Neuronal stem cell (in vitro differentiated cells): ENCODE measurements around the gene GMPS.
"Not testable (repeated sequence)": the region's sequence is repeated elsewhere in the genome, so short reads cannot be mapped to it uniquely, and the experiment has no call there.

ENCODE experiments used
- DNase-seq: peaks from one replicate; pipeline ENCODE4 v3.0.0-alpha.2; 2013; ENCODE audit warnings: low spot score
- H2AFZ ChIP-seq: one replicate; pipeline ENCODE4 v1.6.1; 2013; ENCODE audit warnings: mild to moderate bottlenecking, low read length, inconsistent platforms
- H2AK5ac ChIP-seq: 2 replicates; pipeline ENCODE4 v1.6.1; 2013; ENCODE audit warnings: low read depth, mild to moderate bottlenecking, inconsistent platforms, low read length, moderate library complexity, mixed read lengths
- H2BK120ac ChIP-seq: 2 replicates; pipeline ENCODE4 v1.6.1; 2013; ENCODE audit warnings: low read depth, mild to moderate bottlenecking, inconsistent platforms, low read length, moderate library complexity, mixed read lengths
- H2BK12ac ChIP-seq: one replicate; pipeline ENCODE4 v1.6.1; 2013; ENCODE audit warnings: low read length, inconsistent platforms
- H2BK15ac ChIP-seq: 2 replicates; pipeline ENCODE4 v1.6.1; 2013; ENCODE audit warnings: mild to moderate bottlenecking, low read length, inconsistent platforms, mixed read lengths
- H2BK5ac ChIP-seq: one replicate; pipeline ENCODE4 v1.6.1; 2013; ENCODE audit warnings: inconsistent platforms, mild to moderate bottlenecking, low read length, moderate library complexity
- H3K14ac ChIP-seq: one replicate; pipeline ENCODE4 v1.6.1; 2013; ENCODE audit warnings: low read length, inconsistent platforms
- H3K18ac ChIP-seq: 2 replicates; pipeline ENCODE4 v1.6.1; 2013; ENCODE audit warnings: low read length, inconsistent platforms
- H3K23ac ChIP-seq: 2 replicates; pipeline ENCODE4 v1.6.1; 2013; ENCODE audit warnings: low read depth, mild to moderate bottlenecking, mixed read lengths, low read length, inconsistent platforms; ENCODE audit not compliant: poor library complexity
- H3K27ac ChIP-seq: replicated peaks from 3 replicates; pipeline ENCODE4 v1.5.1; 2013; ENCODE audit warnings: low read length, inconsistent platforms
- H3K27me3 ChIP-seq, 3 experiments: 2 replicates each; pipeline ENCODE4 v1.6.1; 2013; ENCODE audit warnings: low read length in 3 of 3, mild to moderate bottlenecking in 2 of 3, inconsistent platforms in 1 of 3, low read depth in 1 of 3, mixed read lengths in 1 of 3, moderate library complexity in 1 of 3; ENCODE audit not compliant: control insufficient read depth in 3 of 3, insufficient read depth in 3 of 3
- H3K36me3 ChIP-seq, 2 donors: replicated peaks in 1 of 2; 2 replicates each; pipeline ENCODE4 v1.6.1; 2013; ENCODE audit warnings: low read length in 2 of 2; ENCODE audit not compliant: control insufficient read depth in 2 of 2, insufficient read depth in 2 of 2
- H3K4ac ChIP-seq: 2 replicates; pipeline ENCODE4 v1.6.1; 2013; ENCODE audit warnings: inconsistent platforms, mild to moderate bottlenecking, low read length, moderate library complexity
- H3K4me1 ChIP-seq, 2 donors: 1 replicate in 1 of 2; 2 replicates in 1 of 2; pipeline ENCODE4 v1.6.1; 2013; ENCODE audit warnings: low read length in 2 of 2, low read depth in 1 of 2; ENCODE audit not compliant: control insufficient read depth in 2 of 2, insufficient read depth in 1 of 2
- H3K4me2 ChIP-seq: one replicate; pipeline ENCODE4 v1.6.1; 2013; ENCODE audit warnings: mild to moderate bottlenecking, low read length, inconsistent platforms; ENCODE audit not compliant: insufficient read depth, poor library complexity, severe bottlenecking
- H3K4me3 ChIP-seq, 2 donors: 2 replicates each; pipeline ENCODE4 v1.5.1; 2013; ENCODE audit warnings: low read length in 2 of 2, mild to moderate bottlenecking in 2 of 2, inconsistent platforms in 1 of 2, moderate library complexity in 1 of 2
- H3K79me1 ChIP-seq: one replicate; pipeline ENCODE4 v1.6.1; 2013; ENCODE audit warnings: low read depth, mild to moderate bottlenecking, inconsistent platforms, low read length, moderate library complexity
- H3K9ac ChIP-seq: one replicate; pipeline ENCODE4 v1.6.1; 2013; ENCODE audit warnings: mild to moderate bottlenecking, low read depth, low read length, inconsistent platforms; ENCODE audit not compliant: poor library complexity
- H3K9me3 ChIP-seq, 2 donors: replicated peaks in 1 of 2; 2 replicates each; pipeline versions ENCODE3 to v1.6.1; 2013; ENCODE audit warnings: low read length in 2 of 2, mild to moderate bottlenecking in 2 of 2, inconsistent platforms in 1 of 2, low read depth in 1 of 2, mixed read lengths in 1 of 2, moderate library complexity in 1 of 2; ENCODE audit not compliant: control insufficient read depth in 2 of 2, insufficient read depth in 1 of 2
- H4K8ac ChIP-seq: one replicate; pipeline ENCODE4 v1.6.1; 2013; ENCODE audit warnings: low read depth, mild to moderate bottlenecking, inconsistent platforms, low read length, moderate library complexity
- H4K91ac ChIP-seq: one replicate; pipeline ENCODE4 v1.6.1; 2013; ENCODE audit warnings: low read length, low read depth, mild to moderate bottlenecking, inconsistent platforms; ENCODE audit not compliant: poor library complexity
- WGBS, 2 donors: extraction: QIAGEN DNeasy Blood & Tissue Kit; methylation state at CpG; one replicate each; pipeline ENCODE4 v1.1.7; 2013; ENCODE audit warnings: missing lambda C conversion rate in 2 of 2, mixed read lengths in 1 of 2; ENCODE audit not compliant: insufficient read length in 2 of 2, insufficient replicate concordance in 1 of 2; ENCODE audit errors: extremely low coverage in 2 of 2; 5-methylcytosine and 5-hydroxymethylcytosine counted together

The GMPS gene

DNA sequence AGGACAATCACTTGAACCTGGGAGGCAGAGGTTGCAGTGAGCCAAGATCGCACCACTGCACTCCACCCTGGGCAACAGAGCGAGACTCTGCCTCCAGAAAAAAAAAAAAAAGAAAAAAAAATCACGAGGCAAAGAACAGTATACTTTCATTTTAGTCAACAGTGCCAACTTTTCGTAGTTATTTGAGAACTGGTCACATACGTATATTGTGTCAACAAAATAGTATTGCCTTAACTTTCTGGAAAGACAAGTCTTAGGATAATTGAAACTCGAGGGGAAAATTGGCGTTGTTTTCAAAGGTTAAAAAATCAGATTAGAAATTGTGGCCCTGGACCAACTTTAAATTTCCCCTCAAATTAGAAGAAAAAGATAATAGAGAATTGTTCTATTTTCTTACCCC is 13.8 kb downstream of the GMPS start:
- H4K91ac ChIP-seq: no peak overlapping the region
- WGBS, 2 donors: no CpG with 5 or more reads among the region's 7 CpGs
- H3K9ac ChIP-seq: no peak overlapping the region
- H3K27ac ChIP-seq: no peak overlapping the region
- peaks cover 0 to 8% of the 10 kb centered on the region in 2 donors for H3K36me3 ChIP-seq
- peaks cover 0 to 3% of the 10 kb centered on the region in 2 donors for H3K4me1 ChIP-seq
- no peak overlapping the region for H2BK5ac ChIP-seq
- H3K4me2 ChIP-seq: no peak overlapping the region
- H3K23ac ChIP-seq: no peak overlapping the region
- no peak overlapping the region for H2BK12ac ChIP-seq
- H3K9me3 ChIP-seq: no peaks in the 10 kb centered on the region
- no peak overlapping the region for H2BK120ac ChIP-seq
- H3K4ac ChIP-seq: no peak overlapping the region
- DNase-seq: no peak
- no peak overlapping the region for H4K8ac ChIP-seq
- H3K4me3 ChIP-seq: no peak overlapping the region
- no peak overlapping the region for H2AFZ ChIP-seq
- no peaks in the 10 kb centered on the region for H3K27me3 ChIP-seq
- H3K18ac ChIP-seq: no peak overlapping the region
- no peak overlapping the region for H2AK5ac ChIP-seq
- H3K14ac ChIP-seq: no peak overlapping the region
- no peak overlapping the region for H2BK15ac ChIP-seq
- no peaks in the 10 kb centered on the region for H3K79me1 ChIP-seq

GRCh38 chr3:155885292-155885691 is 14.8 kb downstream of the GMPS start:
- H3K4me1 ChIP-seq: peaks cover 4 to 5% of the 10 kb centered on the region in 2 donors
- no peak overlapping the region for H4K91ac ChIP-seq
- no peak overlapping the region for H2BK120ac ChIP-seq
- no peak overlapping the region for H3K14ac ChIP-seq
- no peak overlapping the region for H4K8ac ChIP-seq
- no peaks in the 10 kb centered on the region for H3K9me3 ChIP-seq
- no peak overlapping the region for H3K18ac ChIP-seq
- H3K79me1 ChIP-seq: no peaks in the 10 kb centered on the region
- H3K4me3 ChIP-seq: no peak overlapping the region
- no peak for DNase-seq
- H3K27me3 ChIP-seq: no peaks in the 10 kb centered on the region
- H2AK5ac ChIP-seq: no peak overlapping the region
- peaks cover 0 to 8% of the 10 kb centered on the region in 2 donors for H3K36me3 ChIP-seq
- no peak overlapping the region for H3K9ac ChIP-seq
- H2AFZ ChIP-seq: no peak overlapping the region
- no peak overlapping the region for H3K27ac ChIP-seq
- H2BK12ac ChIP-seq: no peak overlapping the region
- H2BK15ac ChIP-seq: no peak overlapping the region
- no peak overlapping the region for H3K4ac ChIP-seq
- no peak overlapping the region for H2BK5ac ChIP-seq
- no peak overlapping the region for H3K23ac ChIP-seq
- H3K4me2 ChIP-seq: no peak overlapping the region

- H3K9me3 ChIP-seq, H2BK15ac ChIP-seq, DNase-seq, H3K4me3 ChIP-seq, H3K18ac ChIP-seq, H3K79me1 ChIP-seq, H2BK120ac ChIP-seq, H3K27me3 ChIP-seq, H4K8ac ChIP-seq, H2BK5ac ChIP-seq, H3K9ac ChIP-seq, H3K23ac ChIP-seq, H4K91ac ChIP-seq, H3K14ac ChIP-seq, H2AFZ ChIP-seq, H2BK12ac ChIP-seq, H3K4ac ChIP-seq, H3K4me1 ChIP-seq, H2AK5ac ChIP-seq, H3K27ac ChIP-seq, H3K4me2 ChIP-seq: not testable (repeated sequence)
- WGBS, 2 donors: no CpG with 5 or more reads among the region's 8 CpGs
- H3K36me3 ChIP-seq: peaks cover 0 to 16% of the 10 kb centered on the region in 2 donors
Observed at GRCh38 chr3:155886348-155886747, 15.9 kb downstream of the GMPS start.

DNA sequence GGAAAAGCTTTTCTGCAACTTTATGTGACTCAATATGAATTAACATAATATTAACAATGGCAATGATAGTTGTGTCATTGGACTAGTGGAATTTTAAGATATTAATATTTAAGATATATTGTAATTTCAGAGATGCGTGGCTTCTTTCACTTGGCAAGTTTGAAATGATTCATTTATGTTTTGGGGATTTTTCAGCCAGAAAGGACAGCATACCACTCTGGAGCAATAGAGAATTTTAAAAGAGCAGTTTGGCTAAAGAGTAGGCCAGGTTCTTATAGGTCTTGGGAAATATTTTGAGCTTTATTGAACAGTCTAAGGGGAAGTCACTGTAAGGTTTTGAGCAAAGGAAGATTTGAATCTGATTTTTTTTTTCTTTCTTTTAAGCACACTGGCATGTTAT is 16.5 kb downstream of the GMPS start:
- Histone ChIP-seq H3K9me3 (no peaks in the 10 kb centered on the region), H2BK12ac (no peak overlapping the region), H2BK5ac (no peak overlapping the region), H3K4me3 (no peak overlapping the region), H4K91ac (no peak overlapping the region), H2BK15ac (no peak overlapping the region), H3K27me3 (no peaks in the 10 kb centered on the region), H2AFZ (no peak overlapping the region), H2AK5ac (no peak overlapping the region), H3K4me1 (peaks cover 4 to 5% of the 10 kb centered on the region in 2 donors), H4K8ac (no peak overlapping the region), H3K36me3 (peaks cover 0 to 15% of the 10 kb centered on the region in 2 donors), H3K9ac (no peak overlapping the region), H3K4me2 (no peak overlapping the region), H3K23ac (no peak overlapping the region), H2BK120ac (no peak overlapping the region), H3K4ac (no peak overlapping the region), H3K27ac (no peak overlapping the region), H3K18ac (no peak overlapping the region), H3K14ac (no peak overlapping the region), H3K79me1 (peaks cover 1% of the 10 kb centered on the region)
- no peak for DNase-seq
- no CpG with 5 or more reads among the region's 1 CpG for WGBS, 2 donors
